HCT116 (cell line): Measurements from ENCODE around the gene TTC27.

Experiments
- ELF1 ChIP-seq: IDR thresholded peaks from 2 replicates; pipeline ENCODE4 v1.6.1; 2012; ENCODE audit warnings: low read depth, borderline replicate concordance
- EZH2 ChIP-seq: fragments of 200-600 bp; sonication (generic); IDR thresholded peaks from 2 replicates; pipeline ENCODE4 v1.6.1; 2017; ENCODE audit warnings: antibody characterized with exemption, mixed run types
- POLR2A ChIP-seq: IDR thresholded peaks from 2 replicates; pipeline ENCODE4 v1.7.0; 2011; ENCODE audit warnings: borderline replicate concordance; ENCODE audit not compliant: insufficient read depth, insufficient read length; ENCODE audit errors: extremely low read depth
- POLR2AphosphoS5 ChIP-seq: IDR thresholded peaks from 2 replicates; pipeline ENCODE4 v1.6.1; 2011; ENCODE audit warnings: mild to moderate bottlenecking, low read depth, low read length, moderate library complexity
- SIN3A ChIP-seq: IDR thresholded peaks from 2 replicates; pipeline ENCODE4 v1.6.1; 2012; ENCODE audit warnings: low read depth
- SP1 ChIP-seq: IDR thresholded peaks from 2 replicates; pipeline ENCODE4 v1.6.1; 2012; ENCODE audit warnings: low read depth
- YY1 ChIP-seq: IDR thresholded peaks from 2 replicates; pipeline ENCODE4 v1.6.1; 2011; ENCODE audit warnings: low read length, low read depth, moderate library complexity, mild to moderate bottlenecking; ENCODE audit not compliant: insufficient replicate concordance; ENCODE audit errors: extremely low read depth
- TF ChIP-seq, protein P1 (sequence below), 3 experiments: fragments of 200-600 bp in 1 of 3; sonication (generic) in 1 of 3; IDR thresholded peaks in 2 of 3; conservative IDR thresholded peaks in 1 of 3; 2 replicates each; pipeline ENCODE4 v1.5.1; 2012 to 2017; ENCODE audit warnings: low read depth in 2 of 3, low read length in 2 of 3, antibody characterized with exemption in 1 of 3, borderline replicate concordance in 1 of 3, control low read depth in 1 of 3, mild to moderate bottlenecking in 1 of 3, mixed read lengths in 1 of 3, mixed run types in 1 of 3, moderate library complexity in 1 of 3; ENCODE audit not compliant: insufficient read depth in 1 of 3

DNA sequence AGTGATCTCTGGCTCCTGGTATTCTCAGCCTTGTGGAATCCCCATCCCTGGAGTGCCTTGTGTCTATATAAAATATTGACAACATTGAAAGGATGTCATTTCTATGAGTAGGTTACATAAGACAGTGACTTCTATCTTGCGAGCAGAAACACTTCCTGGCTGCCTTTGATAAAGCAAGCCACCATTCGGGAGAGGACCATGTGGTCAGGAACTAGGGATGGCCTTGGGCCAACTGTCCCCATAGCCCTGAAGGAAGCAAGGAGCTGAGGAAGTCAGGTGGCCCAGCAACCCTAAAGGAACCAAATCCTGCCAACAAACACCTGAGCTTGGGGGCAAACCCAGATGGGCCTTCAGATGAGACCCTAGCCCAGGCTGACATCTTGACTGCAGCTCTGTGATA lies 205.9 kb downstream of the TTC27 start:
- TF ChIP-seq, protein P1, sequence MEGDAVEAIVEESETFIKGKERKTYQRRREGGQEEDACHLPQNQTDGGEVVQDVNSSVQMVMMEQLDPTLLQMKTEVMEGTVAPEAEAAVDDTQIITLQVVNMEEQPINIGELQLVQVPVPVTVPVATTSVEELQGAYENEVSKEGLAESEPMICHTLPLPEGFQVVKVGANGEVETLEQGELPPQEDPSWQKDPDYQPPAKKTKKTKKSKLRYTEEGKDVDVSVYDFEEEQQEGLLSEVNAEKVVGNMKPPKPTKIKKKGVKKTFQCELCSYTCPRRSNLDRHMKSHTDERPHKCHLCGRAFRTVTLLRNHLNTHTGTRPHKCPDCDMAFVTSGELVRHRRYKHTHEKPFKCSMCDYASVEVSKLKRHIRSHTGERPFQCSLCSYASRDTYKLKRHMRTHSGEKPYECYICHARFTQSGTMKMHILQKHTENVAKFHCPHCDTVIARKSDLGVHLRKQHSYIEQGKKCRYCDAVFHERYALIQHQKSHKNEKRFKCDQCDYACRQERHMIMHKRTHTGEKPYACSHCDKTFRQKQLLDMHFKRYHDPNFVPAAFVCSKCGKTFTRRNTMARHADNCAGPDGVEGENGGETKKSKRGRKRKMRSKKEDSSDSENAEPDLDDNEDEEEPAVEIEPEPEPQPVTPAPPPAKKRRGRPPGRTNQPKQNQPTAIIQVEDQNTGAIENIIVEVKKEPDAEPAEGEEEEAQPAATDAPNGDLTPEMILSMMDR (IDR thresholded peaks at IDR 0.05 in 2 of 3, conservative IDR thresholded peaks at IDR 0.05 in 1 of 3; ENCODE audit: borderline replicate concordance in 1 of 3, insufficient read depth in 1 of 3, low read depth in 2 of 3, low read length in 2 of 3), result no peak
- TF ChIP-seq SP1 (no peak), SIN3A (no peak), ELF1 (no peak), POLR2A (no peak), EZH2 (no peak), POLR2AphosphoS5 (no peak), YY1 (no peak)
